GM12874 (cell line): ENCODE data around the gene PBXIP1.

ENCODE experiments used
- TF ChIP-seq, protein P1 (sequence below): IDR thresholded peaks from 2 replicates; pipeline ENCODE4 v1.5.1; 2011; ENCODE audit warnings: low read depth, mild to moderate bottlenecking, control low read depth, low read length, moderate library complexity; ENCODE audit not compliant: insufficient read depth

Gene PBXIP1, protein sequence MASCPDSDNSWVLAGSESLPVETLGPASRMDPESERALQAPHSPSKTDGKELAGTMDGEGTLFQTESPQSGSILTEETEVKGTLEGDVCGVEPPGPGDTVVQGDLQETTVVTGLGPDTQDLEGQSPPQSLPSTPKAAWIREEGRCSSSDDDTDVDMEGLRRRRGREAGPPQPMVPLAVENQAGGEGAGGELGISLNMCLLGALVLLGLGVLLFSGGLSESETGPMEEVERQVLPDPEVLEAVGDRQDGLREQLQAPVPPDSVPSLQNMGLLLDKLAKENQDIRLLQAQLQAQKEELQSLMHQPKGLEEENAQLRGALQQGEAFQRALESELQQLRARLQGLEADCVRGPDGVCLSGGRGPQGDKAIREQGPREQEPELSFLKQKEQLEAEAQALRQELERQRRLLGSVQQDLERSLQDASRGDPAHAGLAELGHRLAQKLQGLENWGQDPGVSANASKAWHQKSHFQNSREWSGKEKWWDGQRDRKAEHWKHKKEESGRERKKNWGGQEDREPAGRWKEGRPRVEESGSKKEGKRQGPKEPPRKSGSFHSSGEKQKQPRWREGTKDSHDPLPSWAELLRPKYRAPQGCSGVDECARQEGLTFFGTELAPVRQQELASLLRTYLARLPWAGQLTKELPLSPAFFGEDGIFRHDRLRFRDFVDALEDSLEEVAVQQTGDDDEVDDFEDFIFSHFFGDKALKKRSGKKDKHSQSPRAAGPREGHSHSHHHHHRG

DNA sequence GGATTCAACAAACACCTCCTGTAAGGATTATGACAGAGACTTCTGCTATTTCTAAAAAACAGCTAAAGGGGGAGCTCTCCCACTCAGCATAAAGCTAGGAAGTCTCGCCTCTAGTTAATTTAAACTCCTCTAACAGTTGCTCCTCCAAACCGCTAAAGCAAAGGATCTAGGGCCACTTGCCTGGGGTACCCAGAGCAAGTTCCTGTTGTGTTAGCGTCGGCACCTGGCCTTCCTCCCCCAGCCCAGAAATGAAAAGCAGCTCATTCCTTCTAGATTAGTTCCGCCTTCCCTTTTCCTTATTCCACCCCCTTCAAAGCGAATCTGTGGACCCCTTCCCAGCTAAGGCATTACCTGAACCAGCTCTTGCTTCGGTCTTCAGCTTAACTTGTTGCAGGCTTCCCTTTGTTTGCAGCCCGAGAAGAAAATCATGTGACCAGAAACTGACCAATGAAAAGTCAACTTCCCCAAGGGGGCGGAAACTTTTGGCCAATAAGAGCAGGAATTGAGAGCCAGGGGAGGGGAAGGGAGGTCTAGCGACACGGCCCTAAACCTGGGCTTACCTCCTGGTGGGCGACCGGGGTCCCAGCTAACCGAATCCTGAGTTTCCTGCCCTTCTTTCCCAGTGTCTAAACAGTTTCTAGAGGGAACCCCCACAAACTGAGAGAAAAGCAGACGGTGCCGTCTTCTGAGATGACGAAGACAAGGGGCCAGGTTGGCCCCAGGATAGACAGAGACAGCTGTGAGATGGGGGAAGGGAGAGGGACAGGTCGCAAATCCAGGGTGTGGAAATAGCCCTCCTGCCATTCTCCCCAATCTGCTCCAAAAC, at the start of gene PBXIP1:
PBXIP1 (minus strand) TSS at position 382 of the 826 bp plus-strand sequence. CDS start 2,378 bp downstream, outside the sequence.
- TF ChIP-seq, protein P1, sequence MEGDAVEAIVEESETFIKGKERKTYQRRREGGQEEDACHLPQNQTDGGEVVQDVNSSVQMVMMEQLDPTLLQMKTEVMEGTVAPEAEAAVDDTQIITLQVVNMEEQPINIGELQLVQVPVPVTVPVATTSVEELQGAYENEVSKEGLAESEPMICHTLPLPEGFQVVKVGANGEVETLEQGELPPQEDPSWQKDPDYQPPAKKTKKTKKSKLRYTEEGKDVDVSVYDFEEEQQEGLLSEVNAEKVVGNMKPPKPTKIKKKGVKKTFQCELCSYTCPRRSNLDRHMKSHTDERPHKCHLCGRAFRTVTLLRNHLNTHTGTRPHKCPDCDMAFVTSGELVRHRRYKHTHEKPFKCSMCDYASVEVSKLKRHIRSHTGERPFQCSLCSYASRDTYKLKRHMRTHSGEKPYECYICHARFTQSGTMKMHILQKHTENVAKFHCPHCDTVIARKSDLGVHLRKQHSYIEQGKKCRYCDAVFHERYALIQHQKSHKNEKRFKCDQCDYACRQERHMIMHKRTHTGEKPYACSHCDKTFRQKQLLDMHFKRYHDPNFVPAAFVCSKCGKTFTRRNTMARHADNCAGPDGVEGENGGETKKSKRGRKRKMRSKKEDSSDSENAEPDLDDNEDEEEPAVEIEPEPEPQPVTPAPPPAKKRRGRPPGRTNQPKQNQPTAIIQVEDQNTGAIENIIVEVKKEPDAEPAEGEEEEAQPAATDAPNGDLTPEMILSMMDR = no peak

- TF ChIP-seq, protein P1 = no peak
Observed at GRCh38 chr1:155005076-155006011, 49.4 kb upstream of the PBXIP1 start.

DNA sequence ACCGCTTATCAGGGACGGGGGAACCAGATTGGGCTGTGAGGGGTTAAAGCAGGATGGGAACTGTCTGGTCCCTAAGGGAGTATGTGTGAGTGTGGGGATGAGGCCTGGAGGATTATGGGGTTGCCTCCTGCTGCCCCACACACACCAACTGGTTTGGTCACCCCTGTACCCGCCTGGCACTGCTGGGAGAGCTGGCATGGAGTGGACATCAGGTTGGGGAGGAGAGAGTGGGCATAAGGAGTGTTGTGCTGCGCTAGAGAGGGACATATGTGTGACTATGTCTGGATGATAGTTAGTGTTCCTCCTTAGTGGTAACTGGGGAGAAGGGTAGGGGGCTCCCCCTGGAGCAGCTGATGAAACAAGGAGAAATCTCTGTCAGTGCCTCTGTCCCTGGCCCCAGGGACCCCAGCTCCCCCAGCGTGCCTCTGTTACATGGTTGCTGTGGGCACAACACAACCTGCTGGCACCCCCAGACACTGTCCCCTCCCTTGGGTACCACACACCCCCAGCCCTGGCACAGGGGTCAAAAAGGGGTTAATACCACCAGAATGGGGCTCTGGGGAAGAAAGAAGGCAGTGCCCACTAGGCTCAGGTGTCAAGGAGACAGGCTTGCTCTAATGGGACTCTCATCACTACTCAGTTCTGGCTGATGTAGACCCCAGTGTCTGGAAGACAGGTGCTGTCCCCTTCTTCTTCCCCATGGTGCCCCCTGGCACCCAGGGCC, 48.6 kb upstream of the PBXIP1 start:
- TF ChIP-seq, protein P1 = no peak

DNA sequence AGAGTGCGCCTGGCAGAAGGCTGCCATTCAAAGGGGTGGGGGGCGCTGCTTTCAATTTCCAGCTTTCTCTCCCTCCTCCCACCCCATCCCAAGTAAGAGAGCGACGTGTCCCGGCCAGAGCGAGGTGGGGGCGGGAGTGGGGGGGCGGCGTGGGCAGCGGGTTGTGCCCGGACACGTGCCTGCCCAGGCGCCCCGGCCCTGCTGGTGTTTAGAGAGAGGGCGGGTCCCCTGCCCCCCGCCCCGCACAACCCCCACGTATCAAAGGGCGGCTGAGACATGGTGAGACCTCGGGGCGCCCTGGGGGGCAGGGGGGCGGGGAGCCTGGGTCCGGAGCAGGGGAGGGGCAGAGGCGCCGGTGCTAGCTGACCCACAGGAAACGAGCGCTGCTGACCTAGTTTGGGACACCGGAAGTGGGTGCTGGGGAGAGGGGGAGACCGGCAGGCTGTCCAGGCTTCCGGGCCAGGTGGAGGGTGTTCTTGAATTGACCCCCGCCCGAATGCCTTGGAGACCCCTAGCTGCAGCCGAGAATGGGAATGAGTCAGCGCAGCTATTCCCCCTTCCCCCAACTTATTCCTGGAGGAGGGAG, 48.0 kb upstream of the PBXIP1 start:
- TF ChIP-seq, protein P1 = no peak

GRCh38 chr1:155003227-155003765, 47.4 kb upstream of the PBXIP1 start:
- TF ChIP-seq, protein P1 = no peak

- TF ChIP-seq, protein P1 = no peak
Observed at GRCh38 chr1:155002464-155003226, 46.7 kb upstream of the PBXIP1 start, which contains the start of gene ZBTB7B. Gene ZBTB7B, plus strand, starts transcription at chr1:155002802. Its CDS starts 11,859 bp downstream, at chr1:155014661.
